ENCODE data around the gene PTMS. TPM values are rescaled to one million over a fixed set of nuclear protein-coding genes. Genes with fewer than 3 reads are reported as not detected.

PTMS gene
- total RNA-seq, 6 donors from 2014 or later = 142 to 463 (median 224) TPM

- ATAC-seq (ENCODE audit: low FRiP score in 2 of 2) (peak; percentile 63 to 87), DNase-seq (peak; percentile 67 to 84)
- Histone ChIP-seq H3K27ac (peak within 1 kb of the TSS; percentile 76 to 88 (median 82)), H3K36me3 (no peaks in the 10 kb centered on the region), H3K4me3 (peak within 1 kb of the TSS; percentile 15 to 51 (median 38)), H3K9me3 (no peaks in the 10 kb centered on the region), H3K27me3 (no peaks in the 10 kb centered on the region), H3K4me1 (peaks cover 16 to 50% (median 29%) of the 10 kb centered on the region in 4 donors)
- TF ChIP-seq POLR2A (IDR thresholded peaks at IDR 0.05) (peak in 2 of 4 donors; percentile 38 to 76), EP300 (IDR thresholded peaks at IDR 0.05) (no peak), POLR2AphosphoS5 (IDR thresholded peaks at IDR 0.05) (peak; percentile 56 to 57), CTCF (IDR thresholded peaks at IDR 0.05) (no peak)
- WGBS, 2 donors = 42 to 56% methylated on average over 10 to 16 of the region's 18 CpGs
These were observed 23.1 kb downstream of the PTMS start, which contains the start of gene CD4 for GRCh38 chr12:6788972-6789924. Gene CD4 (plus strand): TSS chr12:6789528. CDS start chr12:6800139, 10,611 bp downstream.

GRCh38 chr12:6790496-6791150 lies 24.5 kb downstream of the PTMS start:
- peak in 1 of 2 donors; percentile 18 for ATAC-seq (ENCODE audit: low FRiP score in 2 of 2)
- Histone ChIP-seq H3K4me1 (peaks cover 9 to 36% (median 24%) of the 10 kb centered on the region in 4 donors), H3K27ac (peak overlapping the region; percentile 60 to 80 (median 74)), H3K36me3 (no peaks in the 10 kb centered on the region), H3K4me3 (peak overlapping the region in 3 of 4 donors; percentile 35 to 51 (median 41)), H3K27me3 (no peaks in the 10 kb centered on the region), H3K9me3 (no peaks in the 10 kb centered on the region)
- DNase-seq = no peak
- WGBS, 2 donors = 78 to 79% methylated on average over 12 of the region's 12 CpGs
- no peak for TF ChIP-seq POLR2AphosphoS5 (IDR thresholded peaks at IDR 0.05)
- no peak for TF ChIP-seq POLR2A (IDR thresholded peaks at IDR 0.05)

- Histone ChIP-seq H3K27me3 (no peaks in the 10 kb centered on the region), H3K4me3 (peak overlapping the region in 2 of 4 donors; percentile 32 to 41), H3K4me1 (peaks cover 9 to 29% (median 22%) of the 10 kb centered on the region in 4 donors), H3K27ac (peak overlapping the region; percentile 64 to 75 (median 72)), H3K36me3 (no peaks in the 10 kb centered on the region), H3K9me3 (no peaks in the 10 kb centered on the region)
- TF ChIP-seq POLR2AphosphoS5 (IDR thresholded peaks at IDR 0.05) = no peak
- TF ChIP-seq EP300 (IDR thresholded peaks at IDR 0.05) = no peak
- TF ChIP-seq POLR2A (IDR thresholded peaks at IDR 0.05) = no peak
- TF ChIP-seq CTCF (IDR thresholded peaks at IDR 0.05) = no peak
- DNase-seq (no peak), ATAC-seq (ENCODE audit: low FRiP score in 2 of 2) (no peak)
- WGBS, 2 donors = 63 to 69% methylated on average over 13 of the region's 13 CpGs
These were observed 25.9 kb downstream of the PTMS start for GRCh38 chr12:6791931-6792520.

- TF ChIP-seq POLR2A (IDR thresholded peaks at IDR 0.05) (peak in 1 of 4 donors; percentile 43), POLR2AphosphoS5 (IDR thresholded peaks at IDR 0.05) (peak in 1 of 2 donors; percentile 17), EP300 (IDR thresholded peaks at IDR 0.05) (no peak)
- 23 to 25% methylated on average over 12 of the region's 12 CpGs for WGBS, 2 donors
- peak overlapping the region; percentile 64 to 75 (median 72) for H3K27ac ChIP-seq
- ATAC-seq (ENCODE audit: low FRiP score in 2 of 2) = peak; percentile 75 to 80
- peak in 1 of 2 donors; percentile 64 for DNase-seq
- peaks cover 9 to 29% (median 21%) of the 10 kb centered on the region in 4 donors for H3K4me1 ChIP-seq
- no peaks in the 10 kb centered on the region for H3K27me3 ChIP-seq
- H3K9me3 ChIP-seq = no peaks in the 10 kb centered on the region
- peak overlapping the region in 2 of 4 donors; percentile 32 to 41 for H3K4me3 ChIP-seq
- H3K36me3 ChIP-seq = no peaks in the 10 kb centered on the region
These were observed 26.5 kb downstream of the PTMS start for GRCh38 chr12:6792522-6793201.

- no peak overlapping the region for H3K27ac ChIP-seq
- H3K4me3 ChIP-seq = no peak overlapping the region
- no peaks in the 10 kb centered on the region for H3K9me3 ChIP-seq
- no peaks in the 10 kb centered on the region for H3K36me3 ChIP-seq
- ATAC-seq (ENCODE audit: low FRiP score in 2 of 2) = no peak
- whole genome bisulfite sequencing, 2 donors = 78 to 88% methylated on average over 2 of the region's 2 CpGs
- no peak for TF ChIP-seq POLR2AphosphoS5 (IDR thresholded peaks at IDR 0.05)
- peaks cover 9 to 21% (median 14%) of the 10 kb centered on the region in 4 donors for H3K4me1 ChIP-seq
- no peak for DNase-seq
- H3K27me3 ChIP-seq = no peaks in the 10 kb centered on the region
These were observed 28.9 kb downstream of the PTMS start for GRCh38 chr12:6795088-6795487.

All from upper lobe of left lung (tissue), 6 donors.